GM12864 (cell line): ENCODE measurements around the gene DDR1.
"Not testable (repeated sequence)": the region's sequence is repeated elsewhere in the genome, so short reads cannot be mapped to it uniquely, and the experiment has no call there.

Experiments
- DNase-seq: peaks from one replicate; pipeline ENCODE4 v3.0.0-alpha.2; 2011; ENCODE audit warnings: low read depth
- H3K4me3 ChIP-seq: 2 replicates; pipeline ENCODE4 v1.5.1; 2011; ENCODE audit warnings: mild to moderate bottlenecking, low read depth, low read length, control low read depth
- TF ChIP-seq, protein P1 (sequence below): IDR thresholded peaks from 2 replicates; pipeline ENCODE4 v1.5.1; 2011; ENCODE audit warnings: low read depth, mild to moderate bottlenecking, moderate library complexity, low read length, control low read depth, inconsistent platforms; ENCODE audit errors: missing control alignments

Gene DDR1

DNA sequence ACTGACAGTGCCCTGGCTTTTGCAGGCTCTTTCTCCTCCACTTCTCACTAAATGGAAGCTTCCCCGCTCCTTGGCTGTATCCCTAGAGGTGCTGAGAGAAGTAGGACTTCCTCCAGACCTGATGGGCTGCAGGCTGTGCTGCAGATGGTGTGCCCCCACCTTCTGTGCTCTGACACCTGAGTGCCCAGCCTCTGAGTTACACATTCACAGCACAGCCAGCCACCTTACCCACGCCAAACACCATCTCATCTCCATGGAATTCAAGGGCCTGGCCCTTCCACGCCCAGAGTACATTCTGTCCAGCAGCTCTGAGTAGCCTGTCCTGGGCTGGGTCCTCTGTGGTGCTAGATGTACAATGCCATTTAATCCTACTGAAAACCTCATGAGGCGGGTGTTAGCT is 42.3 kb downstream of the DDR1 start:
- TF ChIP-seq, protein P1, sequence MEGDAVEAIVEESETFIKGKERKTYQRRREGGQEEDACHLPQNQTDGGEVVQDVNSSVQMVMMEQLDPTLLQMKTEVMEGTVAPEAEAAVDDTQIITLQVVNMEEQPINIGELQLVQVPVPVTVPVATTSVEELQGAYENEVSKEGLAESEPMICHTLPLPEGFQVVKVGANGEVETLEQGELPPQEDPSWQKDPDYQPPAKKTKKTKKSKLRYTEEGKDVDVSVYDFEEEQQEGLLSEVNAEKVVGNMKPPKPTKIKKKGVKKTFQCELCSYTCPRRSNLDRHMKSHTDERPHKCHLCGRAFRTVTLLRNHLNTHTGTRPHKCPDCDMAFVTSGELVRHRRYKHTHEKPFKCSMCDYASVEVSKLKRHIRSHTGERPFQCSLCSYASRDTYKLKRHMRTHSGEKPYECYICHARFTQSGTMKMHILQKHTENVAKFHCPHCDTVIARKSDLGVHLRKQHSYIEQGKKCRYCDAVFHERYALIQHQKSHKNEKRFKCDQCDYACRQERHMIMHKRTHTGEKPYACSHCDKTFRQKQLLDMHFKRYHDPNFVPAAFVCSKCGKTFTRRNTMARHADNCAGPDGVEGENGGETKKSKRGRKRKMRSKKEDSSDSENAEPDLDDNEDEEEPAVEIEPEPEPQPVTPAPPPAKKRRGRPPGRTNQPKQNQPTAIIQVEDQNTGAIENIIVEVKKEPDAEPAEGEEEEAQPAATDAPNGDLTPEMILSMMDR, result no peak
- no peak overlapping the region for H3K4me3 ChIP-seq
- no peak for DNase-seq

DNA sequence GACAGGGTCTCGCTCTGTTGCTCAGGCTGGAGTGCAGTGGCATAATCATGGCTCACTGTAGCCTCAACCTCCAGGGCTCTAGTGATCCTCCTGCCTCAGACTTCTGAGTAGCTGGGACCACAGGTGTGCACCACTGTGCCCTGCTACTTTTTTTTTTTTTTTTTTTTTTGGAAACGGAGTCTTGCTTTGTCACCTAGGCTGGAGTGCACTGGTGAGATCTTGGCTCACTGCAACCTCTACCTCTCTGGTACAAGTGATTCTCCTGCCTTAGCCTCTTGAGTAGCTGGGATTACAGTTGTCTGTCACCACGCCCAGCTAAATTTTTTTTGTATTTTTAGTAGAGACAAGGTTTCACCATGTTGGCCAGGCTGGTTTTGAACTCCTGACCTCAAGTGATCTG is 42.8 kb downstream of the DDR1 start:
- DNase-seq, H3K4me3 ChIP-seq: not testable (repeated sequence)

DNA sequence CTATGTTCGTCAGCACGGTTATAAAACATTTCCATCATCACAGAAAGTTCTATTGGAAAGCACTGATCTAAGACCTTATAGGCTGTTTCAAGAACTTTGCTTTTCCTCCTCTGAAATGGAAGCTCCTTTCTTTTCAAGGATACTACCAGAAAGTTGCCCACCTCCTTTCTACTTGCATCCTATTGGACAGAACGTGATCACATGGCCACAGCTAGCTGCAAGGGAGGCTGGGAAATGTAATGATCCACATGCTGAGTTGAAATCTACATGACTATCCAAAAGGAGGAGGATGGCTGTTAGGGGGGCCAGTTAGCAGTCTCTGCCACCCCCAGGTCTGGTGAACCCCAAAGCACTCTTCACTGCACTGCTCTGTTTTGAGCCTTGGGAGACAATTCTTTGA is 44.4 kb downstream of the DDR1 start:
- TF ChIP-seq, protein P1, result no peak
- DNase-seq, result no peak
- no peak overlapping the region for H3K4me3 ChIP-seq

DNA sequence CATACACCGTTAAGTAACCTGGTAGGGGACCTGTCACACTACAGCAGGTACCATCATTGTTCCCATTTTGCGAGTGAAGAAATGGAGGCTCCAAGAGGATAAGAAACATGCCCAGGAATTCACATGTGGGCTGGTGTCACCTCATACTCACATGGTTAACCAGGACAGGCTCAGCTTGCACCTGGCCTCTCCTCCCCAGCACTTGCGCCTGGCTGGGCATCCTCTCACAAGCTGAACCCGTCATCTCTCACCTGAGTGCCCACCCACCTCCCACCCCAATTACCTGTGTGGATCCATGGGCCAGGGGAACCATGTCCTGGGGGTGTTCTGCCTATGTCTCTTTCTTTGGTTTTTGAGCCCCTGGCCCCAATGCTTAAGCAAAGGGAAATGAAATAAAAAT is 46.2 kb downstream of the DDR1 start:
- no peak overlapping the region for H3K4me3 ChIP-seq
- TF ChIP-seq, protein P1, result no peak
- no peak for DNase-seq

DNA sequence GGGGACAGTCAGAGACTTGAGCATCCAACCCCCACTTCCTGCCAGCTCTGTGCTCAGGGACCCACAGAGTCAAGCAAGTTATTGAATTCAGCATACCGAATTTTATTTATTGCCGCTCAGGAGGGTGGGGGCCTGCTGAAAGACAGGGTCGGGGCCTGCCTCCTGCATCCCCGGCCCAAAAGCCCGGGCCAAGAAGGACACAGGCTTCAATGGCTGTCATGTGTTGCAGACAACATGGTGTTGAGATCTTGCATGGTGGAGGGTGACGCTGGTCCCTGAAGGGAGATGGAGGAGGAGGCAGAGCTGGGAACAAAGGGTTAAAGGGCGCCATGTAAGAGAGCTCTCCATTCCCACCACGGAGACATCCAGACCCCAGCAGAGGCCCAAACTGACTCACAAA is 47.0 kb downstream of the DDR1 start:
- DNase-seq, result no peak
- no peak overlapping the region for H3K4me3 ChIP-seq
- TF ChIP-seq, protein P1, result no peak

DNA sequence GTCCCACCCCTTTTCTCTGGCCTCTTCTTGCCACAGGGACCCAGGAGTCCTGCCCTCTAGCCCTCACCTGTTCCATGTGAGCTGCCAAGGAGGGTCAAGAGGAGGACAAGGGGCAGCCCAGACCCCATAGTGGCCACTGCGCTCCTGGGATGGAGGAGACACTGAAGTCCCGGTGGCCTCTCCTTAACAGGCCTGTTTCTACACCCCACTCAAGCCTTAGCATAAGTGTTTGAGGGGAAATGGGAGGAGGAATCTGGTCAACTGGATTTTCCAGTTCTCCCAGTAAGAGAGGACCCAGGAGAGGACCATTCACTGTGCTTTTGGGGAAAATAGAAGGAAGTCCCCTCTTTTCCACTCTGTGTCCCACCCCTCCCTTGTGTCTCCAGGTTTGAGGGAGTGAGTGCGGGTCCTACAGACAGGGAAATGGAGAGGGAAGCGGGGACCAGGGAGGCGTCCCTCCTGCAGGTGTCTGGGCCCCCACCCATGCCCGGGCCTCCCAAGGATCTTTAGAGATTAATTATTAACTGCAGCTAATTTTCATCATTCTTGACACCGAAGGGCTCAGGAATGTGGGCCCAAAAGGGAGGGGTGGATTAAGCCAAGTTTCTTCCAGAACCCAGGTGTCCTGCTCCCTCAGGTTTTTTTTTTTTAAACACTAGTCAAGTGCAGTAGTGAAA is 47.8 kb downstream of the DDR1 start, which contains the start of gene SFTA2:
Gene SFTA2, minus strand, starts transcription at position 202 of the 677 bp plus-strand sequence. Its CDS starts 74 bp downstream, at position 128.
- H3K4me3 ChIP-seq, result no peak within 1 kb of the TSS
- TF ChIP-seq, protein P1, result no peak
- DNase-seq, result no peak

DNA sequence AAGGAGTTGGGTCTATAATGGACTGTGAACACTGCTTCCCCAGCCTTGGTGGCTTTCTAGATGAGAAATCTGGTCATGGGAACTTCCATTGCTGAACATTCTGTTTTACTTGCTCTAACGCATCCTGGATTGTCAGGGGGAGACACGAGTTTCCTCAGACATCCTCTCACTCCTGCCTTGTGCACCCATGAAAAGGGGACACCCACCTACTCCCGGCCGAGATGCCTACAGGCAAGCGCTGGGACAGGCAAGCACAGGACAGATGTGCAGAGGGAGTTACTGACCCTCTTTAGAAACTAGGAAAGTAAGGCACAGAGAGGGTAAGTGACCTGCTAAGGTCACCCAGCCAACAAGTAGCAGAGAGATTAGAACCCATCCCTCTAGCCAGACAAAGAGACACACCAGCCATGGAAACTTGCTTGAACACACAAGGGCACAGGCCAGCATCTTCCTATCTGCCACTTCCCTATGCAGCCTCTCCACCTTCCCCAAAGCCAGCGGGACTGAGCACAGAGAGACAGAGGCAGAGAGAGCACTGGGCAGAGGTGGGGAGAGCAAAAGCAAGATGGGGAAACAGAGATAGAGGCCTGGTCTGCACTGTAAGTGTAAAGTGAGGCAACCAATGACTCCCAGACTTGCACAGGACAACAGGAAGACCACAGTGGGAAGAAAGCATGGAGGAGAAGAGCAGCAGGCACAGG is 48.5 kb downstream of the DDR1 start:
- H3K4me3 ChIP-seq, result no peak overlapping the region
- DNase-seq, result no peak
- TF ChIP-seq, protein P1, result no peak
